GM12864 (cell line): ENCODE data around the gene KIAA1755.

Source experiments
- DNase-seq: peaks from one replicate; pipeline ENCODE4 v3.0.0-alpha.2; 2011; ENCODE audit warnings: low read depth
- H3K4me3 ChIP-seq: 2 replicates; pipeline ENCODE4 v1.5.1; 2011; ENCODE audit warnings: mild to moderate bottlenecking, low read depth, low read length, control low read depth
- TF ChIP-seq, protein P1 (sequence below): IDR thresholded peaks from 2 replicates; pipeline ENCODE4 v1.5.1; 2011; ENCODE audit warnings: low read depth, mild to moderate bottlenecking, moderate library complexity, low read length, control low read depth, inconsistent platforms; ENCODE audit errors: missing control alignments

KIAA1755 gene

DNA sequence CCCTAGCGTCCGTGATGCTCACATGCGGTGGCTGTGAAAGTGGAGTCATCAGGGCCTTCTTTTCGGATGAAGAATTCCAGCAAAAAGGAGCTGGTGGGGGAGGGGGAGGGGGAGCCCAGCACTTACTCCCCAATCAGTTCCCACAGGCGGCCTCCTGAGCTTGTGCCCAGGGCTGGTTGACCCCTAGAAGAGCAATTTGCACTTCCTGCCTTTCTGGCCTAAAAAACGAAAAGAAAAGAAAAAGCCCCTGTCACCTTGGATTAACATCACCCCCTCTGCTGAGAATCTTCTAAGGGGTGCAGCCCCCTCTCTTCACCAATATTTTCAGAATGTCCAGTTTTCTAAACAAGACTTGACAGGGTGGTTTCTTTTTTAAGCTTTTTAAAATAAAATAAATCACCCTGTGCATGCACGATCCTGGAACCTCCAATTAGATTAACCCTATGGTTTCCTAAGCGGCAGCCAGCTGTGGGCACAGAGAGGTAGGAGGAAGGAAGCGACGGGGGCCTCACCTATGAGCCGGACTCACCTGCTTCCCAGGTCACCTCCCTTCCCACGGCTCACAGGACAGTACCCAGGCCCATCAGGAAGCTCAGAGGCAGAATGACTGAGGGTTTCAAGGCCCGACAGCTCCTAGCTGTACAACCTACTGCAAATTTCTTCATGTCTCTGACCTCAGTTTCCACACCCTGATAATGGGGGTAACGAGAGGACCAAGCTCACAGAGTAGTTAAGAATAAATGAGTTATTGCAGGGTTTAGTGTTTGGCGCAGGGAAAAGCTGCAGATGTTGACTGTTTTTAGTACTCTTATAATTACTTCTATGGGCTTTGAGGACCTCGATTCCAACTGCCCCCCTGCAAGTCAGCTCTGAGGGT is 85.0 kb downstream of the KIAA1755 start:
- H3K4me3 ChIP-seq: no peak overlapping the region
- no peak for DNase-seq
- TF ChIP-seq, protein P1, sequence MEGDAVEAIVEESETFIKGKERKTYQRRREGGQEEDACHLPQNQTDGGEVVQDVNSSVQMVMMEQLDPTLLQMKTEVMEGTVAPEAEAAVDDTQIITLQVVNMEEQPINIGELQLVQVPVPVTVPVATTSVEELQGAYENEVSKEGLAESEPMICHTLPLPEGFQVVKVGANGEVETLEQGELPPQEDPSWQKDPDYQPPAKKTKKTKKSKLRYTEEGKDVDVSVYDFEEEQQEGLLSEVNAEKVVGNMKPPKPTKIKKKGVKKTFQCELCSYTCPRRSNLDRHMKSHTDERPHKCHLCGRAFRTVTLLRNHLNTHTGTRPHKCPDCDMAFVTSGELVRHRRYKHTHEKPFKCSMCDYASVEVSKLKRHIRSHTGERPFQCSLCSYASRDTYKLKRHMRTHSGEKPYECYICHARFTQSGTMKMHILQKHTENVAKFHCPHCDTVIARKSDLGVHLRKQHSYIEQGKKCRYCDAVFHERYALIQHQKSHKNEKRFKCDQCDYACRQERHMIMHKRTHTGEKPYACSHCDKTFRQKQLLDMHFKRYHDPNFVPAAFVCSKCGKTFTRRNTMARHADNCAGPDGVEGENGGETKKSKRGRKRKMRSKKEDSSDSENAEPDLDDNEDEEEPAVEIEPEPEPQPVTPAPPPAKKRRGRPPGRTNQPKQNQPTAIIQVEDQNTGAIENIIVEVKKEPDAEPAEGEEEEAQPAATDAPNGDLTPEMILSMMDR: no peak

DNA sequence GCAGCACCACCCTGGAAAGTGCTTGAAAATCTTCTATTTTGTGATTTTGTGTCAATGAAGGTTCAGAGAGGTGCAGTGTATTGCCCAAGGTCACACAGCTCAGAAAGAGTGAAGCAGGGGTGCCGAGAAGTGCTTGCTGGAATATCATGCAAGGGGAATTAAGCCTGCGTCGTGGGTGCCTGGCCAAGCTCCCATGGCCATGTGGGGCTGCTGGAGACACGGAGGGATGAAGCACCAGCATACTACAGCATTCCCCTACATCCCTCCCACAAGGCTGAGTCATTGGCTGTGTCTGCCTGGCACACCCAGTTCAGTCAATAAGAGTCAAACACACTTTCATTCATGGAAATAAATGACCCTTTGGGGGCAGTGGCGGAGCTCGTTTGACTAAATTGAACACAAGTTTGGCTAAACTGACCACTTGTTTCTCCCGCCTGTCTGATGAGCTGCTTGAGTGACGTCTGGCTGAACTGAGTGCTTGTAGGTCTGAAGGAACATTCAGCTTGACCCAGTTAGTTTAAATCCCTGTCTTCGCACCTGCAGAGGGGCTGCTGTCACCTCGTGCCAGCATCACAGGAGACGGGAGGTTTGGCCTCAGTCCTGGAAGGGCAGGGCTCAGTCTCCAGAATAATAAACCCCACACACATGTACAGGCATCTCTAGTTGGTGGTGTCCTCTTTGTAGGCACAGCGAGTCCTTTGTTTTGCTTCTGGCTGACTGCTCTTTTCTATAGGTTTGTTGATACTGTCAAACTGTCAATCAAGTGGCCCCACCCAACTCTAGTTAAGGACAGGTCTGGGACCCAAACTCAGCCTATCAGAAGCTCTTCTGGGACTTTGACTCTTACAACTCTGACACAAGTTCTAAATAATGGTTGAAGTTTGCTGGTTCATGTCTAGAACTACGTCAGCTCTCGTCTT is 87.0 kb downstream of the KIAA1755 start:
- DNase-seq: no peak
- TF ChIP-seq, protein P1: no peak
- H3K4me3 ChIP-seq: no peak overlapping the region

DNA sequence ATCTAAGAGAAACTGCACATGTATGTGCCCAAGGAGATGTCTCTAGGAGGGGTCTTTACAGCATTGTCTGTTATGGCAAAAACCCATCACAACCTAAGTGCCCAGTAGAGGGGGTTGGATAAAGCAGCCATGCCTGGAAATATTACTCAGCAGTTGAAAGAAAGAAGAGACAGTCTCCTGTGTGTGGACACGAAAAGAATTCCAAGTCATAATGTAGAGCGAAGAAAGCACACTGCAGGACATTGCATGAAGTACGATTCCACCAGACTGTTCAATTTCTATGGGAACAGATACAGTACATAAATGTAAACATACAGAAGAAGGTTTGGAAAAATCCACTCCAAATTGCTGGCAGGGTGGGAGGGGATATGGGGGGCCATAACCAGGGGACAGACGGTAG is 88.1 kb downstream of the KIAA1755 start:
- H3K4me3 ChIP-seq: no peak overlapping the region
- DNase-seq: no peak
- TF ChIP-seq, protein P1: no peak

DNA sequence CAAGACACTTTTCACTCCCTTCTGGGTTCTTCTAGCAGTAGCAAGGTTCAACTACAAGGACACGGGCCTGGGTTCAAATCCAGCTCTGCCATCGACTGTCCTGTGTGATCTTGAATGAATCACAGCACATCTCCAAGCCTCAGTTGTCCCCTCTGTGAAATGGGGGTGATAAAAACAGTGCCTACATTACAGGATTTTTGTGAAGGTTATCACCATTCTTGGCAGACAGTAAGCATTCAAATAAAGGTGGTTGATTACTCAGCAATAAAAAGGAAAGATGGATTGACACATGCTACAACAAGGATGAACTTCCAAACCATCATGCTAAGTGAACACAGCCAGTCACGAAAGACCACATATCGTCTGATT is 88.9 kb downstream of the KIAA1755 start:
- TF ChIP-seq, protein P1: no peak
- H3K4me3 ChIP-seq: no peak overlapping the region
- DNase-seq: no peak

DNA sequence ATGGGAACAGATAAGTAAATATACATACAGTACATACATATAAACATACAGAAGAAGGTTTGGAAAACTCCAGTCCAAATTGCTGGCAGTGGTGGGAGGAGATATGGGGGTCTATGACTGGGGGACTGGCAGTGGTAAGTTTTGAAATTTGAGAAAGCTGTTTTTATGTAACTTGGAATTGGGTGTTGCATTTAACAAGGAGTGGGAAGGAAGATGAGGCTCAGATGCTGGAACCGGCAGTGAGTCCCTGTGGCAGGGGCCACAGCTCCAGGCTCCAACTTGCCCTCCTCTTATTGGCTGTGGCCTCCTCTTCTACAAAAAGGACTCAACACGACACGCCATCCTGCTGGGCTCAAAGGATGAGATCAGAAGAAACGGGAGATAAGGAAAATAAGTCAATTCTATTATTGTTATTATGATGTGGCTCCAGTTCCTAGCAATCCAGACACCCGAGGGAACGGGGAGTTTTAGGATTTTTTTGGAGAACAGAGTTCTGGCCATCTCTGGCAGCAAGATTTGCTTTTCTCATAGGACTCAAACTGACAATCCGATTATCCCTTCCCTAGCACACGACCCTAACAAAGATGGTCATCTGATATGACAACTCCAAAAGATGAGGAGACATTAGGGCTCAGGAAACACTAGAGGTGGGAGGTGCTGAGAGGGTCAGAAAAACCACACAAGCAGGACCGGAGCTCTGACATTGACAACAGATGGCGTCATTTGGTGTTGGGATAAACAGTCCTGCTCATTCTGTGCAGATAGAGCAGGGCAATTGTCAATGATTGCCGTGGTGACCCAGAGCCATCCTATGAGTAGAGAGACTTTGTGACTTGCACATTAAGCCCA is 89.5 kb downstream of the KIAA1755 start:
- no peak overlapping the region for H3K4me3 ChIP-seq
- TF ChIP-seq, protein P1: no peak
- no peak for DNase-seq

DNA sequence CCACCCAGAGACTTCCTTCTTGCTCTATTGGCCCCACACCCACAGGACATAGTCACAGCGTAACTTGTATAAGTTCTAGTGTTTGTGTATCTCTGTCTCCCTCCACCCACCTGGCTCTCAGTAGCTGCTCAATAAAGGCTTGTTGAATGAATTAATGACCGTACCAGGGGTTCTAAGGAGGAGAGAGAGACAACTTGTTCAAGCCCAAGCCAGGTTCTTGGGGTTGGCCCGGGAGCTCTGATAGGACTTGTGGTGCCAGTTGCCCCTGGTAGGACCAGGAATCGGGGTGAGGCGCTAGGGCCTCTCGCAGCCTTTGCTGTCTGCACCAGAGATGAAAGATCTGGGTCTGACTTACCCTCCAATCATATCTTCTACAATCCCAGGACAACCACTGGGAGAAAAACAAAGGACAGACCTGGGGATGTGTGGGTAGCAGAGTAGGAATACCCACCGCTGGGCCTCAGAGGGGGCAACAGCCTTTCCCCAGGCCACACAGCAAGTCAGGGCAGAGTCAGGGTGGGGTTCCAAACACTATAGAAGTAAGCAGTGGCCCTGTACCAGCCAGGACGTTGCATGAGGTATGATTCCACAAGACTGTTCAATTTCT is 90.2 kb downstream of the KIAA1755 start:
- TF ChIP-seq, protein P1: no peak
- DNase-seq: no peak
- H3K4me3 ChIP-seq: no peak overlapping the region
